Activated naive CD4-positive, alpha-beta T cell (primary cell): Measurements from ENCODE around the gene FRMPD3.

ENCODE experiments used
- DNase-seq, 4 experiments: peaks; one replicate each; lab custom pipeline; 2025; lab: John Stamatoyannopoulos, UW

Gene FRMPD3

DNA sequence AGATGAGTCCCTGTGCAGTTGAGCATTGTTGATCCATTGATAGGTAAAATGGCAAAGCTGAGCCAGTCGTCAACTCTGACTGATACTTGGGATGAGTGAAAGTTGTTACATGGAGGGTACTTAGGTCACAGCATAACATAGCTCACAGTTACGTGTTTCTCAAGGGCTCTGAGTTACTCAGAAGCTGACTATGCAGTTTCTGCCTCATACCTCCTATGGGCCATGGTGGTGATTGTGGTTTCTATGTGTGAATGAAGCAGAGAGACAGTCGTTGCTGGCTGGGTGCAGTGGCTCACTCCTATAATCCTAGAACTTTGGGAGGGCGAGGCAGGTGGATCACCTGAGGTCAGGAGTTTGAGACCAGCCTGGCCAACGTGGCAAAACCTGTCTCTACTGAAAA, 30.8 kb downstream of the FRMPD3 start:
- no peak for DNase-seq

DNA sequence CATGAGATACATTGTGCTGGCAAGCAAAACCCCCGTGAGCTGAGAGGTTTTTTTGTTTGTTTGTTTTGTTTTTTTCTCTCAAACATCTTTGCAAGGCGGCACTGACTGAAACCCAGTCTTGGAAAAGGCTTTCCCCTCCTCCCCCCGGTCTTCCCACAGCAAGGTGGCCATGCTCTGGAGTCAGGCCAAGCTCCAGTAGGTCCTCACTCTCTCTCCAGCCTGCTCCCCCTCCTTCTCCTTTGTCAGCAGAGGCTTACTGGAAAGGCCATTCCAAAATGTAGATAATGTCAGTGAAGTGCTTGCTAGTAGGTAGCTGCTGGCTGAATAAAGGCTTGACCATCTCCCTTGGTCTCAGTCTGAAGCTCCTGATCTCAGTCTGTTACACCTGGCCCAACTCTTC, 32.6 kb downstream of the FRMPD3 start:
- DNase-seq = no peak

DNA sequence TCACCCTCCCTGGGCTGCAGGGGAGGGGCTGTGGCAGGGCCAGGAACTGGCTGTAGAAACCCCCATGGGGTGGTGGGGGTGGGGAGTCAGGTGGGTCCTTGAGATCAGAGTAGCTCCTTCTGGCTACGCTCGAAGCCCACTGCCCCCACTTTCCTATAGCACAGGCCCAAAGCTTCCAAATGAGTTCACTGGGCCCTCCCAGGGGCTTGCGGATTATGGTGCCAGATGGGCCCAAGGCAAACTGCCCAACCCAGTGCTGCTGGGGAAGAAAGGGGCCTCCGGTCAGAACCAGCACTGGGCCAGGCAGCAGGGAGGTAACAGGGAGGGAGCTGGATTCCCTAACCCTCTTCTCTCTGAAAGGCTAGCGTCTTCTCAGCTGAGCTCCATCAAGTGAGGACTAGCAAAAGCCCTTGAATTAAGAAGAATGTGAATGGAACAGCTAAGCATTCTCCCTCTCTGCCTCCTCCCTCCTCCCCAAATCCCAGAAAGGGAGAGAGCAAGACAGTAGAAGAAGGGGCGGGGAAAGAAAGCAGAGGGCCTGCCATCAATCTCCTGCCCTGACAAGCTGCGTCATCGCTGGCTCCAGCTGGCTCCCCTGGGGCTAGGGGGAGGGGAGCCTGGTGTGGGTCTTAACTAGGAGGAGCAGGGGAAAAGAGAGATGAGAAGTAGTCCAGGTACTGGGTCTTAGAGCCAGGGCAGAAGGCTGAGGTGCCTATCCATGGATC, 34.7 kb downstream of the FRMPD3 start:
- no peak for DNase-seq

DNA sequence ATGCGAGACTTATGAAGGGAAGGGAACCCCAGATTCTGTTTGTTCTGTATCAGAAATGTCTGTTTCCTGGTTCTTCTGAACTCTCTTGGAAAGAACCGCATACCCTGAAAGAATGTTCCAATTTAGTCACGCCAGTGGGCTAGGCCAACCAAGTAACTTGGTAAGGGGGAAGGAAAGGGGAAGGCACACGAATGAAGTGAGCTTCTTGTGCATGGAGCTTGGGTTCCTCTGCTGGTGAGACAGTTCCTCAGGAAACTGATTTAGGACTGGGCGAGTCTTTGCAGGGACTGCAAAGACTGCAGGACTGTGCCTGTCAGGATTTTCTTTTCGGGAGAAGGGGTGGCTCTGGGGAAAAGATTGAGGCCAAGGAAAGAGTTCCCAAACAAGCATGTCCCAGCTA, 35.6 kb downstream of the FRMPD3 start:
- no peak for DNase-seq

DNA sequence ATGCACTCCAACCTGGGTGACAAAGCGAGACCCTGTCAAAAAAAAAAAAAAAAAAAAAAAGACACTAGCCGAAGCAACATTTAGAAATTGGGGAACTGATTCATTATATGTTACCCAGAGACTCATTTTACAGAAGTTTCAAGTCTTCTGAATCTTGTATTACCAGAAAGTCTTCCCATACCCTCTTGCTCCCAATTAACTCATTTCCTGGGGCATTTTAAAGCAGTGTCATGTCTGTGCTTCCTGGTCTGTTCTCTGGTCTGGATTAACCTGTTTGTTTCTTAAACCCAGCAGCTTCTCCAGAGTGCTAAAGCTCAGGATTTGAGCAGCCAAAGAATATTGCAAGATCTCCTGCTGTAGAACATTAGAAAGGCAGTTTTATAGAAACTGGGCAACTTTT, 43.7 kb downstream of the FRMPD3 start:
- DNase-seq = no peak

DNA sequence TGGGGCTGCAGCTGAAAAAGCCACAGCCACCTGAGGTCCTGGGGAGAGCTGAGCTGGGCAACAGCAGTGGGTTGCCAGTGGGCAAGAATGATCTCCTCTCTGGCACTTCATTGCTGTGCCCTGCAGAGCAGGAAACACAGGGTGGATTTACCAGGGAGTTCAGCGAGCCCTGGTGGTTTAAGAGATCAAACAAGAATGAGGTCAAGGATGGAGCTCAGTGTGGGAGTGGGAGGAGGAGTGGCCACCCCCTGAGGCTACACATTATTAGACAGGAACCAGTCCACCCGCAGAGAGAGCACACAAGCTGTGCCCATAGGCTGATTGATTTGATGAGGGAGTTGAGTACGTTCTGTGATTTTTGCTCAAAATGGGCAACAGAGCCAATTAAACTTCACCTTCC, 47.3 kb downstream of the FRMPD3 start:
- DNase-seq = no peak
